Ascending aorta (tissue), 2 donors: ENCODE measurements around the gene C11orf97. TPM values are rescaled to one million over a fixed set of nuclear protein-coding genes. Genes with fewer than 3 reads are reported as not detected.

Experiments used
- DNase-seq, 2 donors: peaks; one replicate each; pipeline ENCODE4 v3.0.0-alpha.2; 2019; ENCODE audit warnings: low spot score in 2 of 2
- H3K27ac ChIP-seq, 2 donors: fragments of 200-600 bp; sonication (generic); one replicate each; pipeline ENCODE4 v1.5.1; 2016 to 2017; ENCODE audit warnings: mild to moderate bottlenecking in 1 of 2
- H3K27me3 ChIP-seq: fragments of 200-600 bp; sonication (generic); one replicate; pipeline ENCODE4 v1.5.1; 2017
- H3K36me3 ChIP-seq, 2 donors: fragments of 200-600 bp; sonication (generic); one replicate each; pipeline ENCODE4 v1.5.1; 2016
- H3K4me1 ChIP-seq, 2 donors: fragments of 200-600 bp; sonication (generic); one replicate each; pipeline ENCODE4 v1.5.1; 2016 to 2017; ENCODE audit warnings: mild to moderate bottlenecking in 1 of 2
- H3K4me3 ChIP-seq, 2 donors: fragments of 200-600 bp; sonication (generic); one replicate each; pipeline ENCODE4 v1.5.1; 2016 to 2017; ENCODE audit warnings: mild to moderate bottlenecking in 1 of 2
- H3K9me3 ChIP-seq, 2 donors: fragments of 200-600 bp; sonication (generic); one replicate each; pipeline ENCODE4 v1.5.1; 2016
- CTCF ChIP-seq, 3 experiments: fragments of 200-600 bp in 2 of 3; fragments of 450-650 bp in 1 of 3; sonication (generic) in 2 of 3; IDR thresholded peaks; one replicate each; pipeline ENCODE4 v1.5.1; 2016 to 2019; ENCODE audit warnings: antibody characterized with exemption in 3 of 3, mild to moderate bottlenecking in 1 of 3, moderate library complexity in 1 of 3
- intact Hi-C: fragments of 100-400 bp; cut with DNase I; formaldehyde crosslinking; loops from one replicate; pipeline ENCODE4 v1.15.1; 2023
- total RNA-seq: library from RNA; depleted of rRNA; stranded (reverse); fragments of >200 nt; gene quantifications from one replicate; pipeline ENCODE4 v1.1.0, GENCODE V29; 2016

C11orf97 gene
- total RNA-seq, 1 donor from 2014 or later: not detected

- Histone ChIP-seq H3K27ac (no peak overlapping the region), H3K36me3 (peaks cover 5 to 44% of the 10 kb centered on the region in 2 donors), H3K4me1 (no peaks in the 10 kb centered on the region), H3K27me3 (no peaks in the 10 kb centered on the region), H3K4me3 (no peak overlapping the region), H3K9me3 (no peaks in the 10 kb centered on the region)
- TF ChIP-seq CTCF (IDR thresholded peaks at IDR 0.05): no peak
- no peak for DNase-seq
- intact Hi-C loops: no loop called here
Measured at GRCh38 chr11:94486068-94486467, 26.2 kb upstream of the C11orf97 start.

DNA sequence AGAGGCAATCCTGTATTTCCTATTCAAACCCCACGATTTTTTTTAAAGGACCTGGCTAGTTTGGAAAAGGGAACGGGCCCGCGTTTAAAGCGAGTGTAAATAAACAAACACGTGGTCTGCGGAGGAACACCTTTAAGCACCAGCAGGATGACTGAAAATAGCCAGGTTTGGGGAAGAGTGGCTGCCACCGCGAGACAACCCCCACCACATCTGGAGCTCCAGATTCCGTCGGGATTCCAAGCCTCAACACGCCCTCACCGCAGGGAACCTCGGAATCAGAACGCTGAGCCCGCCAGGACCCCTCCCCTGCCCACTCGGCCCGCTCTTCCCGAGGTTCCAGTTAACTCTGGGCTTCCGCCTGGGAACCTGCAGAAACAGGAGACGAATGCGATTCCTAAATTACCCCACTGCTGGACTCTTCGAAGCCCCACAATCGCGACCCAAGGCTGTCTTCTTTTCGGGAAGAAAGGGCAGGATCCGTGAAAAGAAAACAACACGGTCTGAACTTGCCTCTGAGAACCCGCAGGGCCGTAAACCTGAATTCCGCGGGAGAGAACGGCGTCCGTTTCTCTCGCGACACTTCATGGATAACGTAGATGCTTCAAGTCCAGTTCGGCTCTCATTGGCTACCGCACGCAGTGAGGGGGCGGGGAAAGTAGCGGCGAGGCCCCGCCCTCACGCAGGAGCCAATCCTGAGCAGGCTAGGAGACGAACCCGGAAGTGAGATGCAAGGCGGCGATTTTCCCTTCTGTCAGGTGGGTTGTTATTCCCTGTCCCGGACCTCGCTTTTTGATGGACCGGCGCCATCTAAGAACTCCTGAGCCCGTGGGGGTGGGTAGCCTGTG is 18.8 kb upstream of the C11orf97 start, which contains the start of the genes ANKRD49 and MRE11:
Gene ANKRD49, plus strand, starts transcription at position 704 of the 845 bp plus-strand sequence. CDS start 2,710 bp downstream, outside the sequence.
Gene MRE11, minus strand, starts transcription at position 564 of the 845 bp plus-strand sequence. CDS start 1,043 bp downstream, outside the sequence.
- TF ChIP-seq CTCF (IDR thresholded peaks at IDR 0.05): no peak
- Histone ChIP-seq H3K36me3 (peaks cover 15 to 19% of the 10 kb centered on the region in 2 donors), H3K4me3 (peak within 1 kb of the TSS; percentile 77 to 95), H3K27me3 (no peaks in the 10 kb centered on the region), H3K9me3 (no peaks in the 10 kb centered on the region), H3K4me1 (peaks cover 0 to 20% of the 10 kb centered on the region in 2 donors), H3K27ac (peak within 1 kb of the TSS; percentile 83)
- intact Hi-C loops: loop anchor here (2.0 to 10.0 kb wide), 6 partner anchors 49 to 959 kb away; partner anchors contain the start of genes C11orf54, FUT4, MED17 and SRSF8
- peak; percentile 97 to 99 for DNase-seq

DNA sequence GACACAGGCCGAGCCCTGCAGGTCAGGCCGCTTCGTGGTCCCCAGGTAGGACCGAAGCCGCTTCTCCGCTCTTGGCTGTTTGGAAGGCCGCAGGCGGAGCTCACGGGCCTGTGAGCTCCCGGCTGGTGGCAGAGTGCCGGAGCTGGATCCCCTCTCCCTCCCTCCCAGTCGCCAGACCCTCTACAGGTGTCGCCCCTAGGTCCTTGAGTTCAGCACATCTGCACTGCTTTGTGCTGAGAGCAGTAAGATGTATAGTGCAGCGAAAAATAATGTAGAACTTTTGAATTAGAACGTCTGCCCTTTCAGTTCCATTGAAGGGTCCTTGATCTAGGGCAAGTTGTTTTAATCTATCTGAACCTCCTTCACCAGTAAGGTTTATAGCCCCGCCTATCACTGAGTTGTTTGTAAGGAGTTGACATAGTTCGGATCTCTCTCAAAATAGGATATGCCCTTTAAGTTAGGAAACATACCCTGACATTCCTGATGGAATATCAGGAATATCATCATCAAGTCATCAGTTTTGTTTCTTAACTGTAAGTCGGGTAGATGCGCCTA is 18.1 kb upstream of the C11orf97 start:
- H3K27ac ChIP-seq: peak overlapping the region; percentile 83
- peaks cover 0 to 20% of the 10 kb centered on the region in 2 donors for H3K4me1 ChIP-seq
- intact Hi-C loops: loop anchor here (2.0 to 10.0 kb wide), 5 partner anchors 49 to 959 kb away; partner anchors contain the start of genes C11orf54, FUT4, SRSF8 and TAF1D
- H3K4me3 ChIP-seq: peak overlapping the region; percentile 77 to 95
- H3K9me3 ChIP-seq: no peaks in the 10 kb centered on the region
- no peak for TF ChIP-seq CTCF (IDR thresholded peaks at IDR 0.05)
- H3K36me3 ChIP-seq: peaks cover 21 to 23% of the 10 kb centered on the region in 2 donors
- no peak for DNase-seq
- no peaks in the 10 kb centered on the region for H3K27me3 ChIP-seq

DNA sequence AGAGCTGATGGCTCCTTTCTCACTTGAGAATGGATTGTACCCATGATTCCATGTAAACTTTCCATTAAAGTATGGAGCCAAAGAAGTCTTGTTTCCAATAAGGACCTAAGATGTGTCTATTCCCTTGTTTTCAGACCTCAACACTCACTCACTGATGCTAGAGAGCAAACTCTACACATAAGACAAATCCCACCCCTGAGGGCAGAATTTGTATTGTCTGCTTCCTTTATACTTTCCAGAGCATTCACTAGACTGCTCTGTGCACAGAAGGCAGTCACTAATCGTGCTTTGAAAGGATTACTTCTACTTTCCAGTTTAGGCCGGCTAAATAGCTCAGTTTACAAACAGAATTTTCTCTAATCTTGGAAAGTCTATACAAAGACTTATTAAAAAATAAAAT is 12.1 kb upstream of the C11orf97 start:
- Histone ChIP-seq H3K27ac (no peak overlapping the region), H3K36me3 (peaks cover 24 to 45% of the 10 kb centered on the region in 2 donors), H3K27me3 (no peaks in the 10 kb centered on the region), H3K9me3 (no peaks in the 10 kb centered on the region), H3K4me1 (peaks cover 0 to 5% of the 10 kb centered on the region in 2 donors), H3K4me3 (no peak overlapping the region)
- intact Hi-C loops: no loop called here
- no peak for TF ChIP-seq CTCF (IDR thresholded peaks at IDR 0.05)
- DNase-seq: no peak

DNA sequence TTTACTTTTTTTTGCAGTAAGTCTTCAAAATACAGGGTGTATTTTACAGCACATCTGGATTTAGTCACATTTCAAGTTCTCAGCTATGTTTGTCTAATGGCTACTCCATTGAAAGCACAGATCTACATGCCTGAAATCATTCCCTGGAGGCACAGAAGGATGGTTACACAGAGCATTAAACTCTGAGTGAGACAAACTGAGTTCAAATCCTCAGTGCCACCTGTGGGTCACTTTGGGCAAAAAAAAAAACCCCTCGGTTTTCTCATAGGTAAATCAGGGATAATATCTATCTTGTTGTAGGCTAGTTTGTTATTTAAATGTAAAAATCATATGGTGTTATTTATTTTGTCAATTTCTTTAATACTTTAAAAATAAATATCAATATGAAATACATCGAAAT is 10.7 kb upstream of the C11orf97 start:
- DNase-seq: no peak
- no peaks in the 10 kb centered on the region for H3K27me3 ChIP-seq
- no peaks in the 10 kb centered on the region for H3K9me3 ChIP-seq
- H3K36me3 ChIP-seq: peaks cover 24 to 45% of the 10 kb centered on the region in 2 donors
- H3K4me3 ChIP-seq: no peak overlapping the region
- no peak overlapping the region for H3K27ac ChIP-seq
- intact Hi-C loops: no loop called here
- no peak for TF ChIP-seq CTCF (IDR thresholded peaks at IDR 0.05)
- no peaks in the 10 kb centered on the region for H3K4me1 ChIP-seq
